DMS114 treated with DMSO at 0.1 percent for 48 hours (cell line): ENCODE results near the gene FAM53B.

Experiments
- DNase-seq: peaks from one replicate; lab custom pipeline; 2025; ENCODE audit not compliant: unreplicated experiment; lab: John Stamatoyannopoulos, UW

FAM53B gene

GRCh38 chr10:124637091-124637700, 107.0 kb downstream of the FAM53B start:
- DNase-seq, result no peak

GRCh38 chr10:124636271-124636995, 107.7 kb downstream of the FAM53B start:
- DNase-seq, result no peak

GRCh38 chr10:124632566-124632965, 111.6 kb downstream of the FAM53B start:
- no peak for DNase-seq

- no peak for DNase-seq
These were observed 112.1 kb downstream of the FAM53B start for GRCh38 chr10:124632064-124632531.

GRCh38 chr10:124630551-124630950, 113.6 kb downstream of the FAM53B start:
- no peak for DNase-seq

- no peak for DNase-seq
These were observed 114.3 kb downstream of the FAM53B start for GRCh38 chr10:124629842-124630241.

GRCh38 chr10:124629415-124629814, 114.8 kb downstream of the FAM53B start:
- no peak for DNase-seq

GRCh38 chr10:124628676-124629021, 115.5 kb downstream of the FAM53B start:
- DNase-seq, result no peak

GRCh38 chr10:124627866-124628675, 116.1 kb downstream of the FAM53B start:
- DNase-seq, result no peak

GRCh38 chr10:124626759-124627380, 117.3 kb downstream of the FAM53B start:
- no peak for DNase-seq

- DNase-seq, result no peak
These were observed 118.3 kb downstream of the FAM53B start for GRCh38 chr10:124625831-124626238.

- DNase-seq, result no peak
These were observed 119.3 kb downstream of the FAM53B start for GRCh38 chr10:124624895-124625294.

- DNase-seq, result no peak
These were observed 119.7 kb downstream of the FAM53B start for GRCh38 chr10:124624466-124624865.

GRCh38 chr10:124624006-124624405, 120.2 kb downstream of the FAM53B start:
- no peak for DNase-seq

GRCh38 chr10:124622866-124623536, 121.2 kb downstream of the FAM53B start:
- no peak for DNase-seq

GRCh38 chr10:124622158-124622557, 122.0 kb downstream of the FAM53B start:
- DNase-seq, result no peak

GRCh38 chr10:124621637-124622036, 122.5 kb downstream of the FAM53B start:
- no peak for DNase-seq

GRCh38 chr10:124619802-124620490, 124.2 kb downstream of the FAM53B start:
- DNase-seq, result no peak

GRCh38 chr10:124619195-124619594, 125.0 kb downstream of the FAM53B start:
- DNase-seq, result no peak

- DNase-seq, result no peak
These were observed 125.6 kb downstream of the FAM53B start for GRCh38 chr10:124618470-124619073.
